ENCODE results near the gene SYT5.
"Not testable (repeated sequence)": the region's sequence is repeated elsewhere in the genome, so short reads cannot be mapped to it uniquely, and the experiment has no call there.

SYT5 gene

DNA sequence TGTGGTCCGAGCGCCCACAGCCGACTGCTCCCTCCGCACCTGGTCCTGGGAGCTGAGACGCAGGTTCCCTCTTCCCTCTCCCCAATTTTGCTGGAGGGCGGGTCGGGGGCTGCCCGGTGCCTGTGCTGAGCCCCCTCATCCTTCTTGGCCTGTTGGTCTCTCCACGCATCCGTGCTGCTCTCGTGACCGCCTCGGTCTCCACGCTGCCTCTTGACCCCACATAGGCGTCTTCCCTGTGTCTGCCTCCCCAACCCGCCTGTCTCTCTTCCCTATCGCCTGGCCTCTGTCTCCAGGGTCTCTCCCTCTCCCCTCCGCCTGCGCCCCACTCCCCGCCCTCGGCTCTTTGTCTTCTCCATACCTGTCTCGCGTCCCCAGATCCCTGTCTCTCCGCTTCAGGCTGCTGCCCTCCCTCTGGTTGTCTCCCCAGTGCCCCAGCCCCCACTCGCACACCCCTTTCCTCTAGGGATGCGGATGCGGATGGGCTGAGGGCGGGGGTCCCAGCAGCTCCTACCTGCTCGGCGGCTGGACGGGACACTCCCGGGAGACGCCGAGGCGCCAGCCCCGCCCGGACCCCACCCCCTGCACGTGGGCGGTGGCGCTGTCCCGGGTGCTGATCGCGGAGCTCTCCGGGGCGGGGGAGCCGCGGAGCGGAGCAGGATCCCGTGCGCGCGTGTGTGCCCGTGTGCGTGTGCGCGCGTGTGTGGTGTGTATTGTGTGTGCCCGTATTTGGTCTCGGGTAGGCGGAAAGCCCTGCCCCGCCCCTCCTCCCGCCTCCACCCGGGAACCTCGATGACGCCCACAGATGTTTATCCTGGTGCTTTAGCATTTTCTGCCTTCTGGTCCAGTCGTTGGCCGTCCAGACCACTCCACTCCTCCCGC, at the start of gene SYT5:
Gene SYT5, minus strand, starts transcription at position 684 of the 879 bp plus-strand sequence. CDS start 1,248 bp downstream, outside the sequence.
- peak; percentile 51 for DNase-seq

DNA sequence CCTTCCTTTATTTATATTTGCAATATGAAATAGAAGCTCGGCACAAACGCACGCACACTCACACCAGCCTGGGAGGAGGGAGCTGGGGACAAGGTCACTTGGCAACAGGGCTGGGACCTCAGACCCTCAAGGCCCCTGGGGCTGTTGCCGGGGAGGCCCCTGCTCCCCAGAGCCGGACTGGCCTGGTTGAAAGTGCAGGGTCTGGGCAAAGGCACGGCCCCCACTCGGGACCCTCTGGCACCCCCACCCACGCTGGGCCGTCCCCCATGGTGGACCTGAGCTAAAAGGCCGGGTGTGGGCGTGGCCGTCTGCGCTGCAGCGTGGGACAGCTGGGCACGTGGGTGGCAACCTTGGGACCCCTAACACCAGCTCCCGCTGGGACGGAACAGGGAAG, 49.7 kb upstream of the SYT5 start:
- DNase-seq = no peak

GRCh38 chr19:55229145-55229788, 49.2 kb upstream of the SYT5 start:
- no peak for DNase-seq

- no peak for DNase-seq
Observed at GRCh38 chr19:55228403-55229031, 48.4 kb upstream of the SYT5 start, which contains the start of gene TMEM86B. Gene TMEM86B, minus strand, starts transcription at chr19:55228763. Its CDS starts 22 bp downstream, at chr19:55228741.

GRCh38 chr19:55228015-55228391, 47.9 kb upstream of the SYT5 start:
- DNase-seq = no peak

DNA sequence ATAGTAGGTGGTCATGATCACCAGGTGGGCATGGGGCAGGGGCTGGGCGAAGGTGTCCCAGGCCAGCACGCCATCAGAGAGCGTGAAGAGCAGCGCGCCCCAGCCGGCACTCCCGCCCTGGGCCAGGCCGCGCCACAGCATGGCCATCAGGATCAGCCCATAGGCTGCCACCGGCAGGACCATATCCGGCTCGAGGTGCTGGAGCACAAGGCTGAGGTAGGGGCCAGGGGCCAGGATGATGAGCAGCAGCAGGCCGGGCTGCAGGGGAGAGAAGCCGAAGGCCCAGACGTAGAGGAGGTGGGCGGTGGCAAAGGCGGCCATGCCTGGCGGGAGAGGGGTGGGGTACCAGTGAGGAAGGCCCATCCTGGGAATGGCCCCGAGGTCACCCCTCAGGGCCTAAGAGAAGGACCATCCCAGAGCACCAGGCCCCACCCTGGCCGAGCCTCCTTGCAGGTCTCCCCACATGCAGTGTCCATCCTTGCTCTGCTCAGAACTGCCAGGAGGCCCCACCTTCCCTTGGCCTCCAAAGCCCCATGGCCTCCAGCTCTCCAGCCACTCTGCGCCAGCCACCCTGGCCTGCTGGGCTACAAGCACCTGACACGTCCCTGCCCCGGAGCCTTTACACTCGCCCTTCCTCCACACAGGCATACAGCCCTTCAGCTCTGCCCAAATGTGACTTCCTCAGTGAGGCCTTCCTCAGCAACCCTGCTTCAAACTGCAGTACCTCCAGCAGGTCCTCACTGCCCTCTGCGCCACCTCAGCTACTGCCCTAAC, 47.3 kb upstream of the SYT5 start:
- DNase-seq = no peak

- DNase-seq = no peak
Observed at GRCh38 chr19:55226788-55227187, 46.7 kb upstream of the SYT5 start.

GRCh38 chr19:55226273-55226672, 46.2 kb upstream of the SYT5 start:
- no peak for DNase-seq

GRCh38 chr19:55225415-55225958, 45.4 kb upstream of the SYT5 start:
- no peak for DNase-seq

- not testable (repeated sequence) for DNase-seq
Observed at GRCh38 chr19:55224679-55225414, 44.8 kb upstream of the SYT5 start.

DNA sequence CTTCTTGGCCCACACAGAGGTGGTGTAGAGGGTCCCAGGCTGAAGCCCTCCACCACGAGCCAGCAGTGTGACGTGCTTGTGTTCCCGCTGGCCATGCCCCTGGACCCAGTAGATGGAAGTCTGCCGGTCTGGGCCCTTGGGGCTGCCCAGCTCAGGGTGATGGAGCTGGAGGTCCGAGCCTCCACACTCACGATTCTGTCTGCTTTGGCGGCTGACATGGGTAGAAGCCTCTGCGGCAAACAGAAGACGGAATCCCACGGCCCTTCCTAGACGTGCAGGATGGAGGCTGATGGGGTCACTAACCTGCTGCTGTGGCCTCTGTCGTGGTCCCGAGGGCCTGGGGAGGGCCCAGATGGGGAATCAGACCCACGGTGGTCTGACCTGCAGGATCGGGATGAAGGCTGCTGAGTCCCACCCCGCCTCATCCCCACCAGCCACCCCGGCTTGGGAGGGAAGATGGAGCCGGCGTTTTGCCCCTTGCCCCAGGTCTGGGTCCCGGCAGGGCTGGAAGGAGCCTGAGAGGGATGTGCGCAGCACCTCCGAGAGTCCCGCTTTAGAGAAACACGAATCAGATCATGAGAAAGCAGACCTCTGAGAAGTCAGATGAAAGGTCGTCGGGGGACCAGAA, 44.1 kb upstream of the SYT5 start:
- no peak for DNase-seq

- no peak for DNase-seq
Observed at GRCh38 chr19:55223291-55224037, 43.4 kb upstream of the SYT5 start.

DNA sequence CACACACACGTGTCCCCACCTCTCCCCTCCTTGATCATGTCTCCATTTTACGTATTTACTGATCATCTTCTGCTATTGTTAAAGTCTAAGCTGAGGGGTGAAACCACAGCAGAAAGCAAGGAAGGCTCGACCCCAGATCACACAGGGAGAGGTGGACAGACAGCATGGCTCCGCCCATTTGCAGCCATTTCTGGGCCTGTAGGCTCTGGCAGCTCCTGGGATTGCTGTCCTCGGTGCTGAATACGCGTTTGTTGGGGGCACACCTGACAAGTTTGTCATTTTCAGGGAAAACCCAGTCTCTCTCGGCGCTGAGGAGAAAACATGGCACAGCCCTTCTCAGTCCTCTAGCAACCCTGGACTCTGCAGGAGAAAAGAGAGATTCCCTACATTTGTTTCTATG, 40.4 kb upstream of the SYT5 start:
- DNase-seq = no peak

DNA sequence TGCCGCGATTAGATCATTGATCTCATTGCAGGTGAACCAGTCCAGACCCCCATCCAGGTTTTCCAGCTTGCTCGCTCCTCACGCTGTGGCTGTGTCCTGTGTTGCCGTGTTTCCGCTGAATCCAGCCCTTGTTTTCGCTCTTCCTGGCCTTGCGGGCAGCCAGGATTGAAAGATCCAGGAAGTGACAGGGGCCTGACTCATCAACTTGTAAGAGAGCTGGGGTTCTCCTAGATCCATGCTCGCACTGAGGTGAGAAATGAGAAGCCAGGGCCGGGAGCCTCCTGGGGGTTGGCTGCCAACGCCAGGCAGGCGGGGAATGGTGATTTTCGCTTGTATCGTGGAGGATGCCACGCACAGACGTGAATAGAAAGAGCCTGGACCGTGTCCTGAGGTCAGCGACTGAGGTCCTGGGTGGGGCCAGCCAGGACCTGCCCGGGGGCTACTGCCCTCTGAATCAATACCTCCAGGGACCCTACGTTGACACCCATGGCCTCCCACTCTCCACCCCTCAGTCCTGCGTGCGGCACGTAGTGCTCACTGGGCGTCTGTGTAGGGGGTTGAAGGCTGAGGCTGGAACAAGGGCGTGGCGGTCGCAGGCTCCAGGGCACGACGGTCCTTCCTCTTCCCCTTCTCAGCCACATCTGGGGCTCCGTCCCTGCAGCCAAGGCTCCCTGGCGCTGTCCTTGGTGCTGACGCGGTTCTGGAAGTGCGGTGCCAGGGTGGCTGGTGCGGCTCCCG, 36.5 kb upstream of the SYT5 start:
- peak; percentile 29 for DNase-seq

- DNase-seq = no peak
Observed at GRCh38 chr19:55213547-55213946, 33.5 kb upstream of the SYT5 start.

DNA sequence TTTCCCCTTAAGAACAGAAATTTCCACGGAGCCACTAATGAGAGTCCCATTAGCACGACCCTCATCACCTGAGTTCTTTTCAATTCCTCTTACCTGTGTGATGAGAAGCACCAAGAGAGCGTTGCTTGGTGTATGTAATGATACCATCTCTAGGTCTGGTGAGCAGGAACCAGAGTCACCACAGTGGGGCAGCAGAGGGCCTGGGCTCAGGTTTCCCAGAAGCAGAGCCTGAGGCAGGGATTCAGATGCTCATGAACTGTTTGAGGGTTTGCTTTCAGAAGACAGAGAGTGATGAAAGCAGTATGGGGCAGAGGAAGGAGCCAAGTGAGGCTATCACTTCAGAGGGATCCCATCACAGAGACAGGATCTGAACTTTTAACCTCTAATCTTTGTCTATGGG, 32.4 kb upstream of the SYT5 start:
- DNase-seq = peak; percentile 27

DNA sequence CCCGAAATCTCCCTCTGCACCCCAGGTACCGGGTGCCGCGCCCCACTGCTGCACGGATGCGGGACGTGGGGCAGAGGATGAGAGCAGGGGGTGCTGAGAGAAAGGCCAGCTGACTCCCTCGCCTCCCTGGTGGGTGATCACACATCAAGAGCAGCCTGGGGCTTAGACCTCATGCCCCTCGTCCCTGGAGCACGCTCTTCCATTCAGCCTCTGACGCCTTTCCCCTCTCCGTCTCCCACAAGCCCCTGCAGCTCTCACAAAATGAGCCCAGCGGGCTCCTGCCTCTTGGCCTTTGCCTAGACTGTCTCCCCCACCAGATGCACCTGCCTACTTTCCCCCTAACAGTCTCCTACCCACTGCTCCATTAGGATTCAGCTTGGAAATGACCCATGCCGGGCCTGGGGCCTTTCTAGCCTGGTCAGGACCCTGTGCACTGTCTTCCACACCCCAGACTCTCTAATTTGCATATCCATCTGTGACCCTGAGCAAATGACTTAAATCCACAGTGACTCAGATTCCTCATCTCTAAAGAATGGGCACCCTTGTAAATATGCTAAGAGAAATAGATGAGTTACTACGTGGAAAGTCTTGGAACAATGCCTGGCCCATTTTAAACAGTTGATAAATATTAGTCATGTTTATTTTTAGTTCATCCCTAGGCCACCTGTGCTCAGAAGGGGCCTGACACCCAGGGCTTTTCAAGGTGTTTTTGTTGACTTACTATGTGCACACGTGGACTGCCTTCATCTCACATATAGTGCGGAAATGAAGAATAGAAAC, 29.8 kb upstream of the SYT5 start:
- no peak for DNase-seq

- DNase-seq = peak; percentile 5
Observed at GRCh38 chr19:55208880-55209692, 29.0 kb upstream of the SYT5 start, which contains the start of gene PTPRH. Gene PTPRH, minus strand, starts transcription at chr19:55209501. Its CDS starts 68 bp downstream, at chr19:55209433.
